ENCODE measurements around the gene KREMEN1.

KREMEN1 gene

GRCh38 chr22:29190051-29190450, 117.2 kb downstream of the KREMEN1 start:
- DNase-seq (ENCODE audit: low read depth in 2 of 2): no peak

DNA sequence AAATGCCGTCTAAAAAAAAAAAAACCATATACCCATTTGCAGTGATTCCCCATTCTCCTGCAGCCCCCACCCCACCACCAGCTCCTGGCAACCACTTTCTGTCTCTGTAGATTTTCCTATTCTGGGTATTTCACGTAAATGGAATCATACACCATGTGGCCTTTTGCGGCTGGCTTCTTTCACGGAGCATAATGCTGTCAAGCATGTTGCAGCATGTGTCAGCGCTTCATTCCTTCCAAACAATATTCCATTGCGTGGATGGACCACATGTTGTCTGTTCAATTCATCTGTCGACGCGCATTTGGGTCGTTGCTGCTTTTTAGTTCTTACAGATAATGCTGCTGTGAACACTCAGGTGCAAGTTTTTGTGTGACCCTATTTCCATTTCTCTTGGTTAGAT, 118.1 kb downstream of the KREMEN1 start:
- no peak for DNase-seq (ENCODE audit: low read depth in 2 of 2)

GRCh38 chr22:29193021-29193420, 120.2 kb downstream of the KREMEN1 start:
- DNase-seq (ENCODE audit: low read depth in 2 of 2): no peak

- DNase-seq (ENCODE audit: low read depth in 2 of 2): no peak
These were observed 121.3 kb downstream of the KREMEN1 start for GRCh38 chr22:29194184-29194583.

- no peak for DNase-seq (ENCODE audit: low read depth in 2 of 2)
These were observed 122.5 kb downstream of the KREMEN1 start for GRCh38 chr22:29195118-29195963.

GRCh38 chr22:29195964-29196666, 123.3 kb downstream of the KREMEN1 start:
- DNase-seq (ENCODE audit: low read depth in 2 of 2): no peak

DNA sequence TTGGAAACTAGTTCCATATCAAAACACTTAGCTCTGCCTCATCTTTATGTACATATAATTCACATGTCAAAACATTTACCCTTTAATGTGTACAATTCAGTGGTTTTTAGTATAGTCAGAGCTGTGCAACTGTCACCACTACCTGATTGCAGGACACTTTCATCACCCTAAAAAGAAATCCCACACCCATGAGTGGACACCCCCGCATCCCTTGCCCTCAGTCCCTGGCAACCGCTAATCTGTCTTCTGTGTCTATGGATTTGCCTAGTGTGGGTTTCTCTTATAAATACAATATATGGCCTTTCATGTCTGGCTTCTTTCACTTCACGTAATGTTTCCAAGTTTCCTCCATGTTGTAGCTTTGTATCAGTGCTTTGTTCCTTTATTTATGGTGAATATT, 124.3 kb downstream of the KREMEN1 start:
- no peak for DNase-seq (ENCODE audit: low read depth in 2 of 2)

DNA sequence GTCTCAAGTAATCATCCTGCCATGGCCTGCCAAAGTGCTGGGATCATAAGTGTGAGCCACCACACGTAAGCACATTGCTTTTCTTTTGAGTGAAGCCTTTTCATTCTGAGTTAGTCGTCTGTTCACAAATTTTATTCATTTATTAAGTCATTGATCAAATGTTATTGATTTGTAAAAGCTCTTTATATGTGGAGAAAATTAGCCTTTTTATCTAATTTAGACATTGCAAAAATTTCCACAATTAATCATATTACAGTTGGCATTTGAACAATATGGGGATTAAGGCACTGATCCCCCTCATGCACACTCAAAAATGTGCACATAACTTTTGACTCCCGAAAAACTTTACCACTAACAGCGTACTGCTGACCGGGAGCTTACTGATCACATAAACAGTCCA, 125.4 kb downstream of the KREMEN1 start:
- no peak for DNase-seq (ENCODE audit: low read depth in 2 of 2)

DNA sequence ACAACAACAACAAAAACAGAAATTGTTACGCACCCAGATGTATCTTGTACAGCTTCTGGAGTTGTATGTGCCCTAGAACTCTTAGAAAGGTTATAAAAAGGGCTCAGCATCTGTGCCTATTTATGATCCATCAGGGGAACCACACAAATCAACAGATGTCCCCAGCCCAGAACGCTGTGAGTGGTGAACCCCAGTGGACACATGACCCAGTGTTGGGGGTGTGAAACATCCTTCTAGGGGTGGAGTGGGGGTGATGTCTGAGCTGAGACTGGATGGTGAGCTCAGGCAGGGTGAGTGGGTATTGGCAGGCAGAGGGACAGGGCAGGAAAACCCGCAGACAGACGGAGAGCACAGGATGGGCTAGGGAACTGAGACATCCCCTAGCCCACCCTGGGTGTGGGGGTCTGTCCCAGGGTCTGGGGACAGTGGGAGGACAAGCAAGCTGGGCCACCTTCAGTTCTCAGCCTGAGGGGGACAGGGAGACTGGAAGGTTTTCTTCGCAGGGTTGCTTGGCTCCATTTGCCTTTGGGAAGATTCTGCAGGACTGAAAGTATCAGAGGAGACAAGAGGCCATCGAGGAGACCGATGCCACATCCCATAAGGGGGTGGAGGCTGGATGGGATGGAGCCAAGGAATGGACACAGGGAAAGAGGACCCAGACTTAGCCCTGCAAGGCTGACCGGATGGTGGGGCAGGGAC, 127.0 kb downstream of the KREMEN1 start:
- DNase-seq (ENCODE audit: low read depth in 2 of 2): no peak

- no peak for DNase-seq (ENCODE audit: low read depth in 2 of 2)
These were observed 128.1 kb downstream of the KREMEN1 start for GRCh38 chr22:29200901-29201300.

- no peak for DNase-seq (ENCODE audit: low read depth in 2 of 2)
These were observed 128.9 kb downstream of the KREMEN1 start for GRCh38 chr22:29201782-29202181.

- DNase-seq (ENCODE audit: low read depth in 2 of 2): peak; percentile 20 to 37
These were observed 129.7 kb downstream of the KREMEN1 start for GRCh38 chr22:29202212-29203192.

- no peak for DNase-seq (ENCODE audit: low read depth in 2 of 2)
These were observed 130.9 kb downstream of the KREMEN1 start for GRCh38 chr22:29203488-29204454.

GRCh38 chr22:29204455-29205183, 131.8 kb downstream of the KREMEN1 start:
- DNase-seq (ENCODE audit: low read depth in 2 of 2): no peak

DNA sequence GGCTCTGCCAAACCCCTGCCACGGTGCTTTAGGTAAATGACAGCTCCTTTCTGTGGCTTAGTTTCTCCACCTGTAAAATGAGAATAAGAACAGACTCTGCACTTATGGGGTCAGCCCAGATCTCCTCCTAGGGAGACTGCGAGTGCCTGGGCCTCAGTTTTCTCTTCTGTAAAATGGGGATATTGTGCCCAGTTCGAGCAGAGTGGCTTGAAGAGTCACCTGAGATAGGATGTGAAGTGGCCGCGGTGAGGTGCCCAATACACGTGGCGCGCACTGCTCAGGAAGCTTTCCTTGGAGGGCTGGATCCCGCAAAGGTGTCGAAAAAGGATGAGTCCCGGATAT, 132.4 kb downstream of the KREMEN1 start:
- DNase-seq (ENCODE audit: low read depth in 2 of 2): no peak

DNA sequence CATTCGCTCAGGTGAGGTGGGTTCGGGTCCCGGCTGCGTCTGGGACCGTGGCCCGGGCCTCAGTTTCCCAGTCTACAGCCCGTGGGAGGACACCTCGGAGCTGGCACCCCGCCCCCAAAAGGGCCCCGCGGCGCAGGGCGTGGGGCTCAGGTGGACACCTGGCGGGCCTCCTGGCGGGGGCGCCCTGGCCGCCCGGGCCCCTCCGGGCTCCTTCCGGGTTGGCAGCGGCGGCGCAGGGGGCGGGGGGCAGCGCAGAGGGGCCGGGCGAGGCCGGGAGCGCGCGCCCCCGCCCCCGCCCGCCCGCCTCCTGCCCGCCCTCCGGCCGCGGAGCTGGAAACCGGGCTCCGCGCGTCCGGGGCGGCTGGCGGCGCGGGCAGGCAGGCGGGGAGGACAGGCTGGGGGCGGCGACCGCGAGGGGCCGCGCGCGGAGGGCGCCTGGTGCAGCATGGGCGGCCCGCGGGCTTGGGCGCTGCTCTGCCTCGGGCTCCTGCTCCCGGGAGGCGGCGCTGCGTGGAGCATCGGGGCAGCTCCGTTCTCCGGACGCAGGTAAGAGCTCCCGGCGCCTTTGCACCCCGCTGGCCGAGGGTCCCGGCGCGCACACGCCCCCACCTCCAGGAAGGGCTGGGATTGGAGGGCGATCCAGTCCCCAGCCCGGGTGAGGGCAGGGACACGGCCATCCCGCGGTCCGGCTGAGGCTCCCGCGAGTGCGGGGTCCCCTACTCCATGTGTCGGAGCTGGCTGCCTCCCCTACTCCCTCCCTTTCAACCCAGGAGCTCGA, 132.9 kb downstream of the KREMEN1 start, which contains the start of gene EMID1:
EMID1 (plus strand) TSS at position 303 of the 778 bp plus-strand sequence; CDS start at position 446, 143 bp downstream.
- peak in 1 of 2 donors; percentile 21 for DNase-seq (ENCODE audit: low read depth in 2 of 2)

DNA sequence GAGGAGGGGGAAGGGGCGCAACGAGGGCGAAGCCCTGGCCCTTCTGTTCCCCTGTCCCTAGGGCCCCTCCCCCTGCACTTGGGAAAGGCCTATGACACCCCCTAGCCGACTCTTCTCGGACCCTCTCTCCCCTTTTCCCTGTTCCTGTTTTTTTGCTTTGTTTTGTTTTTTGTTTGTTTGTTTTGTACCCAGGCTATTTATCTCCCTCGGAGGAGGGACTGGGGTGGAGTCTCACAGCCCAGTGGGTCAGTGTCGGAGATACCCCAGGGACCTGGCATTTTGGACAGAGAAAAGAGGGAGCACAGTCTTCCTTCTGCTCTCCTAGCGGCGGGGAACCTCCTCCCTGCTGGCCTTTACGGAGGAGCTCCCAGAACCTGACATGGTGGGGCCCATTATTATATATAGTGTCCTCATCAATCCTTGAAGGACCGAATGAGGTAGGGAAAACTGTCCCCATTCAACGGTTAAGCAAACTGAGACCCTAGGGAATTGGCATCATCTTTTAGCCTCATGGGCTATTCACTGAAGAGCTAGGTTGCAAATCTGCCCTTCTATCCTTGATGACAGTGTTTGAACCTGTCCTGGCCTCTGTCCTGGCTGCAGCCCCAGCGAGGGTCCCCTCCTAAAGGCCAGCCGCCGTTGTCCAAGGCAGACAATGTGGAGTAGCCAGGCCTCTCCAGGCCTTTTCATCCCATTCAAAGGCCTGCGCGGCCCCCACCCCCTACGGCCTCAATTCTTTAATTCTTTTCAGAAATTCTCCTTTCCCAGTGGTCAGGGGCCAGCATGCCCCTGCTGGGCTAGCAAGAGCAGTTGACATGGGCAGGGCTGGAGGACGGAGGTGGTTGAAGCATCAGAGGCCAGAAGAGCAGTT, 133.8 kb downstream of the KREMEN1 start:
- DNase-seq (ENCODE audit: low read depth in 2 of 2): no peak

DNA sequence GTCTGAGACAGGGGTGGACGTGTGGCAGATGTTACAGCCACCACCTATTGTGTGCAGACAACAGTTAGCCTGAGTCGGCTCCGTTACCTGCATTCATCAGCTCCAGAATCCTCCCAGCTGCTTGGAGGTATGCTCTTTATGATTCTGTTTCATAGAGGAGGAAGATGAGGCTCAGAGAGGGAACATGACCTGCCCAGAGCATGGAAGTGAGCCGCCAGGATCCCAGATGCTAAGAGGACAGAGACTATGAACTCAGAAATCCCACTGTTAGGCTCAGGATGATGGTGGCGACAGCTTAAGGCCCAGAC, 134.4 kb downstream of the KREMEN1 start:
- DNase-seq (ENCODE audit: low read depth in 2 of 2): no peak

Measured in stimulated activated CD8-positive, alpha-beta memory T cell treated with anti-CD3 and anti-CD28 coated beads, Interleukin-7, amount 100 ng/mL, for 4 hours (primary cell).